HepG2 (cell line): ENCODE measurements around the gene IL17RA. TPM values are rescaled to one million over a fixed set of nuclear protein-coding genes. Genes with fewer than 3 reads are reported as not detected.

Experiments used
- ATAC-seq: fragments of 200-7000 bp; cut with Tn5 transposase; 3 replicates; pipeline ENCODE4 v1.9.1; 2020; ENCODE audit warnings: mild to moderate bottlenecking, moderate library complexity
- BruUV-seq: library from RNA; stranded (reverse); fragments of 400-500 nt; replicated peaks from 2 replicates; lab custom pipeline; 2021; lab: Mats Ljungman, UMichigan
- CTCF ChIA-PET: fragments of 300-600 bp; formaldehyde crosslinking; extraction: SDS; loops from one replicate; lab custom pipeline; 2021; ENCODE audit warnings: low total read pairs, inconsistent platforms, low intra/inter-chr PET ratio; lab: Yijun Ruan, JAX
- POLR2A ChIA-PET: fragments of 350-600 bp; sonication (Branson Sonifier 250); formaldehyde crosslinking; loops from one replicate; lab custom pipeline; 2020; ENCODE audit warnings: antibody characterized with exemption, inconsistent platforms; lab: Yijun Ruan, JAX
- DNase-seq: peaks from one replicate; pipeline ENCODE4 v3.0.0-alpha.2; 2015; ENCODE audit warnings: low spot score
- FAIRE-seq: peaks from 3 replicates; lab custom pipeline; 2011; peaks lifted over from hg19 to GRCh38; lab: Jason Lieb, UNC
- H2AFZ ChIP-seq: one replicate; pipeline ENCODE4 v1.6.1; 2011; ENCODE audit warnings: low read length, inconsistent platforms
- H3K27ac ChIP-seq: fragments of 300-600 bp; 3 replicates; pipeline ENCODE4 v1.8.0; 2011; ENCODE audit warnings: mixed run types, mild to moderate bottlenecking, mixed read lengths, low read length, inconsistent platforms; ENCODE audit not compliant: insufficient read depth; ENCODE audit errors: extremely low read length
- H3K27me3 ChIP-seq, 2 experiments: fragments of 200-600 bp in 1 of 2; 2 replicates in 1 of 2; 3 replicates in 1 of 2; pipeline versions ENCODE4 v1.6.0 to v1.8.0; 2011; ENCODE audit warnings: low read length in 2 of 2, mild to moderate bottlenecking in 2 of 2, moderate library complexity in 2 of 2, inconsistent platforms in 1 of 2; ENCODE audit not compliant: insufficient read depth in 2 of 2, control insufficient read depth in 1 of 2
- H3K36me3 ChIP-seq, 2 experiments: fragments of 200-600 bp in 1 of 2; replicated peaks in 1 of 2; 2 replicates in 1 of 2; 3 replicates in 1 of 2; pipeline versions ENCODE4 v1.5.1 to v1.8.0; 2011; ENCODE audit warnings: low read length in 2 of 2, inconsistent platforms in 1 of 2; ENCODE audit not compliant: insufficient read depth in 2 of 2, control insufficient read depth in 1 of 2
- H3K4me1 ChIP-seq: 2 replicates; pipeline ENCODE4 v1.5.1; 2012; ENCODE audit warnings: low read length, inconsistent platforms; ENCODE audit not compliant: insufficient read depth
- H3K4me2 ChIP-seq: 2 replicates; pipeline ENCODE4 v1.6.0; 2011; ENCODE audit warnings: low read depth, low read length, inconsistent platforms
- H3K4me3 ChIP-seq, 3 experiments: fragments of 200-600 bp in 1 of 3; sonication (generic), shearing (Covaris generic) in 1 of 3; replicated peaks in 1 of 3; 2 replicates each; pipeline ENCODE4 v1.5.1; 2011 to 2016; ENCODE audit warnings: low read length in 3 of 3, inconsistent platforms in 2 of 3, low read depth in 2 of 3, mild to moderate bottlenecking in 2 of 3, control low read depth in 1 of 3, mixed read lengths in 1 of 3; ENCODE audit not compliant: insufficient read depth in 1 of 3
- H3K79me2 ChIP-seq: one replicate; pipeline ENCODE4 v1.6.1; 2011; ENCODE audit warnings: low read length, inconsistent platforms; ENCODE audit not compliant: insufficient read depth
- H3K9ac ChIP-seq: 2 replicates; pipeline ENCODE4 v1.6.0; 2011; ENCODE audit warnings: mild to moderate bottlenecking, low read depth, low read length, inconsistent platforms; ENCODE audit not compliant: insufficient read depth
- H3K9me3 ChIP-seq: 2 replicates; pipeline ENCODE4 v1.5.1; 2012; ENCODE audit warnings: mild to moderate bottlenecking, low read length
- H4K20me1 ChIP-seq: 2 replicates; pipeline ENCODE4 v1.6.0; 2011; ENCODE audit warnings: inconsistent platforms, mild to moderate bottlenecking, low read length, moderate library complexity; ENCODE audit not compliant: insufficient read depth
- GABPB1 ChIP-seq: IDR thresholded peaks from 2 replicates; pipeline ENCODE4 v1.6.1; 2016; ENCODE audit warnings: mild to moderate bottlenecking, missing genetic modification reagents, moderate library complexity, missing compliant biosample characterization
- HNF4G ChIP-seq, 2 experiments: sonication (generic) in 1 of 2; formaldehyde crosslinking in 1 of 2; IDR thresholded peaks; 2 replicates each; pipeline versions ENCODE4 v1.4.0 to v1.6.1; 2011 to 2020; ENCODE audit warnings: borderline replicate concordance in 2 of 2, low read depth in 2 of 2, mild to moderate bottlenecking in 2 of 2, low read length in 1 of 2, missing genetic modification reagents in 1 of 2, moderate library complexity in 1 of 2
- MAFK ChIP-seq, 2 experiments: IDR thresholded peaks in 1 of 2; conservative IDR thresholded peaks in 1 of 2; 2 replicates each; pipeline ENCODE4 v1.6.1; 2011; ENCODE audit warnings: improper control_type of control experiment in 2 of 2, low read length in 2 of 2
- NFRKB ChIP-seq: fragments of 450-650 bp; IDR thresholded peaks from 2 replicates; pipeline ENCODE4 v1.6.1; 2017
- TMF1 ChIP-seq: sonication (generic); formaldehyde crosslinking; IDR thresholded peaks from 2 replicates; pipeline ENCODE4 v1.8.1; 2022; ENCODE audit warnings: low read depth, missing genetic modification reagents
- ZNF281 ChIP-seq: sonication (generic); formaldehyde crosslinking; IDR thresholded peaks from 2 replicates; pipeline ENCODE4 v1.4.0; 2020; ENCODE audit warnings: missing genetic modification reagents, borderline replicate concordance
- ZNF512B ChIP-seq: sonication (generic); formaldehyde crosslinking; IDR thresholded peaks from 2 replicates; pipeline ENCODE4 v1.5.1; 2020; ENCODE audit warnings: missing genetic modification reagents, mild to moderate bottlenecking, borderline replicate concordance
- ZNF646 ChIP-seq: sonication (generic); formaldehyde crosslinking; IDR thresholded peaks from 2 replicates; pipeline ENCODE4 v1.9.0; 2021; ENCODE audit warnings: mild to moderate bottlenecking, missing genetic modification reagents
- ZNF710 ChIP-seq: sonication (generic); formaldehyde crosslinking; IDR thresholded peaks from 2 replicates; pipeline ENCODE4 v1.5.0; 2020; ENCODE audit warnings: mild to moderate bottlenecking, missing genetic modification reagents, borderline replicate concordance
- WGBS: methylation state at CpG from one replicate; pipeline ENCODE4 v1.1.6; 2017; ENCODE audit warnings: low lambda C conversion rate; 5-methylcytosine and 5-hydroxymethylcytosine counted together
- in situ Hi-C: cut with HindIII; loops from 2 replicates; pipeline ENCODE4 v1.10.0; 2017; ENCODE audit warnings: low pct_unique_long_range_greater_than_20kb; ENCODE audit not compliant: extremely low pct_ligation_motif_present
- intact Hi-C: fragments of 100-400 bp; cut with micrococcal nuclease; formaldehyde crosslinking; loops from one replicate; pipeline ENCODE4 v1.10.0; 2022; ENCODE audit not compliant: unreplicated experiment
- polyA plus RNA-seq, 8 experiments: library from polyadenylated mRNA; depleted of rRNA in 3 of 8; stranded (reverse) in 7 of 8; unstranded in 1 of 8; fragments of >200 nt; fragmentation: Illumina TruSeq in 4 of 8; extraction: Trizol in 4 of 8; gene quantifications; 2 replicates each; pipeline versions ENCODE4 v1.2.1 to v1.2.3, GENCODE V29; 2011 to 2016; ENCODE audit warnings: low read depth in 4 of 8, missing spikeins in 1 of 8, mixed read lengths in 1 of 8; ENCODE audit not compliant: insufficient read depth in 1 of 8
- total RNA-seq, 5 experiments: library from RNA; depleted of rRNA; stranded (reverse); fragments of >200 nt; fragmentation: Illumina TruSeq; extraction: Trizol; gene quantifications; 2 replicates each; pipeline ENCODE4 v1.2.3, GENCODE V29; 2016; ENCODE audit warnings: low read depth in 1 of 5

The IL17RA gene
- total and polyA plus RNA-seq, 2 of the 13 experiments (the other 11 are each of a cell fraction or from before 2014, with no cell fraction given) = 2.5 to 8.2 TPM

- POLR2A ChIA-PET = no interaction called here
- H3K9me3 ChIP-seq = no peaks in the 10 kb centered on the region
- H3K79me2 ChIP-seq = no peaks in the 10 kb centered on the region
- peak overlapping the region; percentile 53 for H3K4me2 ChIP-seq
- H4K20me1 ChIP-seq = no peaks in the 10 kb centered on the region
- CTCF ChIA-PET = no interaction called here
- H2AFZ ChIP-seq = no peak overlapping the region
- H3K9ac ChIP-seq = no peak overlapping the region
- FAIRE-seq (no peak), DNase-seq (no peak), ATAC-seq (no peak)
- peaks cover 2 to 11% of the 10 kb centered on the region in 2 experiments; a peak in 2 of 5 replicates for H3K27me3 ChIP-seq
- H3K27ac ChIP-seq = no peak overlapping the region
- H3K36me3 ChIP-seq = no peaks in the 10 kb centered on the region
- intact Hi-C loops = no loop called here
- in situ Hi-C loops = no loop called here
- no TSS peak for BruUV-seq
- no peaks in the 10 kb centered on the region for H3K4me1 ChIP-seq
- H3K4me3 ChIP-seq = peak overlapping the region in 1 of 3 experiments; percentile 58; a peak in 1 of 6 replicates
- WGBS = 54% methylated on average over 13 of the region's 17 CpGs
- TF ChIP-seq ZNF281 (no peak), HNF4G (IDR thresholded peaks at IDR 0.05; ENCODE audit: borderline replicate concordance, low read depth, low read length) (no peak), HNF4G (CRISPR knock-in tag; IDR thresholded peaks at IDR 0.05; ENCODE audit: borderline replicate concordance, low read depth) (no peak), NFRKB (no peak), ZNF646 (CRISPR knock-in tag) (no peak), GABPB1 (CRISPR knock-in tag) (no peak), TMF1 (CRISPR knock-in tag) (no peak), MAFK (conservative IDR thresholded peaks at IDR 0.05 in 1 of 2, IDR thresholded peaks at IDR 0.05 in 1 of 2; ENCODE audit: low read length in 2 of 2) (no peak), ZNF512B (CRISPR knock-in tag) (no peak), ZNF710 (CRISPR knock-in tag) (no peak)
Measured at GRCh38 chr22:17158176-17158567, 73.4 kb downstream of the IL17RA start.
